Skeletal muscle tissue (tissue), 5 donors: ENCODE data around the gene OR5K2. TPM values are rescaled to one million over a fixed set of nuclear protein-coding genes. Genes with fewer than 3 reads are reported as not detected.

ENCODE experiments used
- H3K27ac ChIP-seq: one replicate; pipeline ENCODE4 v1.7.0; 2013; ENCODE audit warnings: mild to moderate bottlenecking, low read depth, low read length, inconsistent platforms
- H3K27me3 ChIP-seq, 3 donors: one replicate each; pipeline ENCODE4 v1.7.0; 2013; ENCODE audit warnings: low read length in 3 of 3; ENCODE audit not compliant: control insufficient read depth in 3 of 3, insufficient read depth in 3 of 3
- H3K36me3 ChIP-seq, 3 donors: one replicate each; pipeline ENCODE4 v1.7.0; 2013; ENCODE audit warnings: low read length in 3 of 3; ENCODE audit not compliant: control insufficient read depth in 3 of 3, insufficient read depth in 3 of 3
- H3K4me1 ChIP-seq, 3 donors: one replicate each; pipeline ENCODE4 v1.7.0; 2013; ENCODE audit warnings: low read length in 3 of 3, mild to moderate bottlenecking in 3 of 3; ENCODE audit not compliant: control insufficient read depth in 3 of 3, insufficient read depth in 3 of 3
- H3K4me3 ChIP-seq, 3 donors: one replicate each; pipeline ENCODE4 v1.7.0; 2013; ENCODE audit warnings: low read length in 3 of 3
- H3K9ac ChIP-seq, 3 donors: one replicate each; pipeline ENCODE4 v1.7.0; 2013; ENCODE audit warnings: low read length in 3 of 3, mild to moderate bottlenecking in 3 of 3, moderate library complexity in 2 of 3, low read depth in 1 of 3
- H3K9me3 ChIP-seq, 3 donors: one replicate each; pipeline ENCODE4 v1.7.0; 2013; ENCODE audit warnings: low read length in 3 of 3; ENCODE audit not compliant: control insufficient read depth in 3 of 3
- small RNA-seq: library from RNA; depleted of rRNA; stranded (forward); fragments of <200 nt; gene quantifications from one replicate; pipeline ENCODE3, GENCODE V24; 2014
- total RNA-seq: library from RNA; depleted of rRNA; stranded (reverse); fragments of >200 nt; gene quantifications from one replicate; pipeline ENCODE4 v1.2.3, GENCODE V29; 2014
- donor health status: Osteomylitis.

Gene OR5K2
- total RNA-seq, 1 donor from 2014 or later = not detected

- Histone ChIP-seq H3K4me1 (no peaks in the 10 kb centered on the region), H3K4me3 (no peak overlapping the region), H3K9me3 (no peaks in the 10 kb centered on the region), H3K27ac (no peak overlapping the region), H3K27me3 (no peaks in the 10 kb centered on the region), H3K36me3 (no peaks in the 10 kb centered on the region), H3K9ac (no peak overlapping the region)
Measured at GRCh38 chr3:98532709-98533571, 35.5 kb downstream of the OR5K2 start.

DNA sequence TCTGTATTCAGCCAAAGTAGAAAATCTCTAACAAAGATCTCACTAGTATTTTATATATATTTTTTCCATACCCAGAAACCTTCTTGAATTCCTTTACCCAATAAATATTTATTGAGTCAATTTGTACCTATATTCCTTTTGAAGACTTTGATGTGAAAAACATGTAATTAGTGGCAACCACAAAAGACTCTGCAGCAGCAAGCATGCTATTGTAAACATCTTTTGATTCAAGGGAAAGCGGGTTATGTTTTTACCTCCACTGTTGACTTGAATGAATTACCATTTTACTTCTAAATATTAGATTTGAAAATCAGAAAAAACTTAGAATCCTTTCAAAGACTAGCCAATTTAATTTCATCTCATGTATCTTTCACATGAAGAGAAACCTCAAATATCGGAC is 36.7 kb downstream of the OR5K2 start:
- no peaks in the 10 kb centered on the region for H3K4me1 ChIP-seq
- no peak overlapping the region for H3K27ac ChIP-seq
- H3K9ac ChIP-seq = no peak overlapping the region
- no peaks in the 10 kb centered on the region for H3K27me3 ChIP-seq
- no peaks in the 10 kb centered on the region for H3K9me3 ChIP-seq
- H3K36me3 ChIP-seq = no peaks in the 10 kb centered on the region
- no peak overlapping the region for H3K4me3 ChIP-seq

DNA sequence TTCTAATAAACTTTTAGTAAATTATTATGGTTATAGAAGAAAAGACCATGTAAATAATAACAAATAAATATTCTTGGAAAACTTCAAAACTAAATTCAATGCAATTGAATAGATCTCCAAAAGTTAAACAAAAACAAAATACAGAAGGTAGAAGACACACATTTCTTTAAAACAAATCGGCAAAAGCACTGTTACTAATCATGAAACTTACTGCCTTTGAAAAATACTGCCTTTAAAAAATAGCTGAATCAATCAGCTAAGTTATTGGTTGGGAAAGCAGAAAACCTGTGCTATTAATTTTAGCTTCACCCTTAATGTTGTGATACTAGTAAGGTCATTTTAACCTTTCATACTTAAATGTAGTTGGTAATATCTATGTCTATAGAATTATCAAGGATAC is 37.3 kb downstream of the OR5K2 start:
- Histone ChIP-seq H3K27me3 (no peaks in the 10 kb centered on the region), H3K4me3 (no peak overlapping the region), H3K9me3 (no peaks in the 10 kb centered on the region), H3K9ac (no peak overlapping the region), H3K4me1 (no peaks in the 10 kb centered on the region), H3K27ac (no peak overlapping the region), H3K36me3 (no peaks in the 10 kb centered on the region)

DNA sequence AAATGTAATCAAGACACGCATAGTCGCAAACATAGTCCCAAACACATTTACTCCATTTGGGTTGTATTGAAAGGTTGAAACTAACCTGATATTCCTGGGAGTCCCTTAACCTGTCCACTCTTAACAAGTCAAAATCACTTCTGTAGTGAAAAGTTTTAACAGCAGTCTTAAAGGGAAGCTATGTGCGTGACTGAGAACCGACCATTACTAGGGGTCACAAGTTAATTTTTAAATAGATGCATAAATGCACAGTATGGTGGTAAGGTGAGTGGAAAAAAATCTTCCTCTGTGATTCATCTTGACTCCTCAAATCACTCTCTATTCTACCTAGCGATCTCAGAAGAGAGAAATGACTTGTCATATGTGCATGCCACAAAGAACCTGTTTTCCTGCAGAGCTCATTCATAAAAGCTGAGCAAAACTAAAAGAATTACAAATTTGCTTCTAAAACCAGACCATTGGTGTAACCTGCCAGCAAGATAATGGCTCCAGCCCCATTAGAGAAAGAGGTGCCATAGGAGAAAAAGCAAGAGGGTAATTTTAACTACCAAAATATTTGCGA is 39.1 kb downstream of the OR5K2 start:
- no peak overlapping the region for H3K9ac ChIP-seq
- H3K4me1 ChIP-seq = no peaks in the 10 kb centered on the region
- H3K27me3 ChIP-seq = no peaks in the 10 kb centered on the region
- no peaks in the 10 kb centered on the region for H3K36me3 ChIP-seq
- no peak overlapping the region for H3K4me3 ChIP-seq
- H3K9me3 ChIP-seq = no peaks in the 10 kb centered on the region
- H3K27ac ChIP-seq = no peak overlapping the region

DNA sequence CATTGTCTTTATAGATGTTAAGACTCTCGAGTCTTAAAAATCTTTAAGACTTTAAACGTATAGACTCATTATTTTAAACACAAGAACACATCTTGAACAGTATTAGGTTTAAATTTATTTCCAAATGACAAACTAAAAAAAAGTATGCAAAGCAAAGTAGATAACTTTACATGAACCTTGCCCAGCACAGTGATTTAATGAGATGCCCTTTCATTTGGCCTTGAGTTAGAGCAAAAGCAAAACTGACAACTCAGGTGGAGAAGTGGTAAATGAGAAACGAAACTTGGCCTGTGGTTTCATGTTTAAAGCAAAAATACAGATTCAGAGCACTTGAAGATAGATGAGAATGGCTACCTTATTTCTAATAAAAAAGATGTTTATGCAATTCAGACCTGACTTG is 42.9 kb downstream of the OR5K2 start:
- H3K4me1 ChIP-seq = no peaks in the 10 kb centered on the region
- no peaks in the 10 kb centered on the region for H3K9me3 ChIP-seq

GRCh38 chr3:98541695-98542094 is 44.2 kb downstream of the OR5K2 start:
- no peak overlapping the region for H3K9ac ChIP-seq
- no peaks in the 10 kb centered on the region for H3K27me3 ChIP-seq
- no peak overlapping the region for H3K4me3 ChIP-seq
- no peaks in the 10 kb centered on the region for H3K4me1 ChIP-seq
- no peak overlapping the region for H3K27ac ChIP-seq
- H3K9me3 ChIP-seq = no peaks in the 10 kb centered on the region
- no peaks in the 10 kb centered on the region for H3K36me3 ChIP-seq

More for the DNA sequence above, 42.9 kb downstream of the OR5K2 start:
- H3K27me3 ChIP-seq = no peaks in the 10 kb centered on the region
- H3K27ac ChIP-seq = no peak overlapping the region
- H3K9ac ChIP-seq = no peak overlapping the region
- no peaks in the 10 kb centered on the region for H3K36me3 ChIP-seq
- H3K4me3 ChIP-seq = no peak overlapping the region

GRCh38 chr3:98542623-98543022 is 45.1 kb downstream of the OR5K2 start:
- Histone ChIP-seq H3K4me3 (no peak overlapping the region), H3K4me1 (no peaks in the 10 kb centered on the region), H3K9ac (no peak overlapping the region), H3K27me3 (no peaks in the 10 kb centered on the region), H3K27ac (no peak overlapping the region), H3K36me3 (no peaks in the 10 kb centered on the region), H3K9me3 (no peaks in the 10 kb centered on the region)

DNA sequence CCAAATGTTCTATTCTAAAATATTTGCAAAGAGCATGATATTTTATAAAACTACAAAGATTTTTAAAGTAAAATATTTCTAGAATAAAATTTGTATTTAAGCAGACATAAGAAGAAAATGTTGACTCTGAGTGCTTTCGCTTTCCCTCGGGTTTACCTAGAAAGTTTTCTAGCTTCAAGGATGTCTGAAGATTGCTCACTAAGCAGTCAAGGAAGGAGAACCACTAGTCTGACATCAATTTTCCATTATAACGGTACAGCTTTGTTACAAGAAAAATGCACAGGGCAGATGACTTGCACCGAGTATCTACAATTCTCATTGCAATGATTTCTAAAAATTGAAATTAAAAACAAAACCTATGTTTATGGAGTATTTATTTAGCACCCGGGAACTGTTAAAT is 48.5 kb downstream of the OR5K2 start:
- Histone ChIP-seq H3K4me1 (no peaks in the 10 kb centered on the region), H3K9ac (no peak overlapping the region), H3K4me3 (no peak overlapping the region), H3K27ac (no peak overlapping the region), H3K36me3 (no peaks in the 10 kb centered on the region), H3K9me3 (no peaks in the 10 kb centered on the region), H3K27me3 (no peaks in the 10 kb centered on the region)

Small RNAs within 50 kb of the gene (small RNA-seq; reads per million reads assigned to genes)
- gene RPL38P4 = not detected

Other genes starting within 250 kb of the OR5K2 start
- not detected for gene OR5H6, start 233.4 kb upstream of the OR5K2 start, total RNA-seq
- gene OR5H2, start 215.2 kb upstream of the OR5K2 start, total RNA-seq = not detected
- not detected for gene OR5K4, start 143.8 kb upstream of the OR5K2 start, total RNA-seq
- not detected for gene OR5K3, start 107.0 kb upstream of the OR5K2 start, total RNA-seq
- gene OR5K1, start 34.5 kb upstream of the OR5K2 start, total RNA-seq = not detected
- gene CLDND1, start 25.2 kb downstream of the OR5K2 start, total RNA-seq = 63.7 TPM
- not detected for gene GPR15, start 34.3 kb downstream of the OR5K2 start, total RNA-seq
- gene CPOX, start 95.9 kb downstream of the OR5K2 start, total RNA-seq = 13.6 TPM